H54 (cell line): ENCODE measurements around the gene ARHGEF10L.

Experiments
- DNase-seq: peaks from one replicate; pipeline ENCODE4 v3.0.0; 2011; ENCODE audit warnings: low spot score, mixed read lengths; ENCODE audit not compliant: insufficient read length
- FAIRE-seq: peaks from 3 replicates; lab custom pipeline; 2011; peaks lifted over from hg19 to GRCh38; lab: Jason Lieb, UNC
- POLR2A ChIP-seq: IDR thresholded peaks from 2 replicates; pipeline ENCODE4 v1.6.1; 2011; ENCODE audit warnings: low read depth, mild to moderate bottlenecking, low read length

The ARHGEF10L gene

GRCh38 chr1:17588048-17588871 lies 48.8 kb downstream of the ARHGEF10L start:
- TF ChIP-seq POLR2A: no peak
- FAIRE-seq: no peak
- DNase-seq: peak; percentile 57

GRCh38 chr1:17591814-17592430 lies 52.4 kb downstream of the ARHGEF10L start:
- DNase-seq: no peak
- TF ChIP-seq POLR2A: no peak
- no peak for FAIRE-seq

GRCh38 chr1:17594026-17594425 lies 54.5 kb downstream of the ARHGEF10L start:
- FAIRE-seq: no peak

GRCh38 chr1:17594690-17595601 lies 55.4 kb downstream of the ARHGEF10L start:
- DNase-seq (no peak), FAIRE-seq (no peak)

More at GRCh38 chr1:17594026-17594425, 54.5 kb downstream of the ARHGEF10L start:
- no peak for TF ChIP-seq POLR2A
- DNase-seq: no peak

DNA sequence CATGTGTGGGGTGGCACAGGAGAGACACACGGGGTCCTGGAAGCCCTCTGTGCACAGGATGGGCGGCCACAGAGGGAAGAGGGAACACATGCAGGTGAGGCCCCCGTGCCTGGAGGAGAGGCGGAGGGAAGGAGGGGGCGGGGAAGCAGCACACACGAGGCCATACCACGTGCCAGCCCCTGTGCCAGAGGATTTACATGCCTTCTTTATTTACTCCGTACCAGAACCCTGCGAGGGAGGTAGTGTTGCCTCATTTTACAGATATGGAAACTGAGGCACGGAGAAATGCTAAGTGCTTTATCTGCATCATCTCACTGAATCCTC lies 56.1 kb downstream of the ARHGEF10L start:
- DNase-seq (no peak), FAIRE-seq (no peak)
- no peak for TF ChIP-seq POLR2A

More at GRCh38 chr1:17594690-17595601, 55.4 kb downstream of the ARHGEF10L start:
- TF ChIP-seq POLR2A: no peak

DNA sequence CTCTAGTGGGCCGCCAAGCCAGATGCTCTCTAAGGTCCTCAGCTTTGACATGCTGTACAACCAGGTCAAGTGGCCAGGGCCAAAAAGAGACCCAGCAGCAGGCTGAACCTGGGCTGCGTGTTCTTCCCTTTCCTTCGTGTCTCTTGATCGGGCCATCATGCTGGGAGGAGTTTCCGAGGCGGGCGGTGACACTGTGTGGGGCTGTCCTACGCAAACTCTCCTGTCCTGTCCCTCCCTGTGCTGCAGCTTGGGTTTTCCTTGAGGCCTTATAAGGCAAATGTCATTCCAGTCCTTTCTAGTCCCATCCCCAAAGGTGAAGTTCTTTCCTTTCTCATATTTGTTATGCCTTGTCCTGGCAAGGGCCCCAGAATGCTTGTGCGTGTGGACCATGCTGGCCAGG lies 56.7 kb downstream of the ARHGEF10L start:
- no peak for DNase-seq
- no peak for FAIRE-seq
- TF ChIP-seq POLR2A: no peak

DNA sequence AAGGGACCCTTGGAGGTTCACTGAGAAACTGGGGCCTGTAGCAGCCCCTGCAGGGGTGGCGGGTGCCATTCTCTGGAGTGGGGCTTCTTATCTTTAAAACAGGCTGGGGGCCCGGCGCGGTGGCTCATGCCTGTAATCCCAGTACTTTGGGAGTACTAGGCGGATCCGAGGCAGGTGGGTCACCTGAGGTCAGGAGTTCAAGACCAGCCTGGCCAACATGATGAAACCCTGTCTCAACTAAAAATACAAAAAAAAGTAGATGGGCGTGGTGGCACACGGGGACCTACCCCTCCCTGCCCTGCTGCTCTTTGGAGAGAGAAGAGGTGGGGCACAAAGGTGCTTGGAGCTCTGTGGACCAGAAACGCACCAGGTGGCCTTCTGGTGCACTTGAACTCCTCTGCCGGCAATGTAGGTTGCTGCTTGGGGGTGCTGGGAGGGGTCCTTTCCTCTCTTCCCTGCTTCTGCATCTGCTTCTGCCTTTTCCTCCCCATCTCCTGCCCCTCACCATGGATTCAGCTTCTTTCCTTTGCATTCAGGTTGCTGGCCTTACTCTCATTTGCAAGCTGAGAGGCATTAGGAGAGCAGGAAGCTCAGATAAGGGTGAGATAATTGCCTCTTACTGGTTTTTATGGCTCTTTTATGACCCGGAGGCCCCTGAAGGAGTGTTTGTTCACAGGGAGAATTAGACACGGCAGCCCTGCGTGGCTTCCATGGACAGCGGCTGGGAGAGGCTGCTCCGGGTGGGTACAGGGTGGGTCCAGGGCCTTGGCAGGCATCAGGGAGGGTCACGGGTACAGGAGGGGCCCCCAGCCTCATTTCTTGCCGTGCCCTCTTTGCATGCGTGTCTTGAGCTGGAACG lies 57.4 kb downstream of the ARHGEF10L start:
- DNase-seq: no peak

GRCh38 chr1:17597651-17598050 lies 58.2 kb downstream of the ARHGEF10L start:
- TF ChIP-seq POLR2A: no peak
- no peak for DNase-seq
- FAIRE-seq: no peak

More for the DNA sequence above, 57.4 kb downstream of the ARHGEF10L start:
- TF ChIP-seq POLR2A: no peak
- no peak for FAIRE-seq

GRCh38 chr1:17598251-17598650 lies 58.8 kb downstream of the ARHGEF10L start:
- TF ChIP-seq POLR2A: no peak
- DNase-seq (no peak), FAIRE-seq (no peak)

DNA sequence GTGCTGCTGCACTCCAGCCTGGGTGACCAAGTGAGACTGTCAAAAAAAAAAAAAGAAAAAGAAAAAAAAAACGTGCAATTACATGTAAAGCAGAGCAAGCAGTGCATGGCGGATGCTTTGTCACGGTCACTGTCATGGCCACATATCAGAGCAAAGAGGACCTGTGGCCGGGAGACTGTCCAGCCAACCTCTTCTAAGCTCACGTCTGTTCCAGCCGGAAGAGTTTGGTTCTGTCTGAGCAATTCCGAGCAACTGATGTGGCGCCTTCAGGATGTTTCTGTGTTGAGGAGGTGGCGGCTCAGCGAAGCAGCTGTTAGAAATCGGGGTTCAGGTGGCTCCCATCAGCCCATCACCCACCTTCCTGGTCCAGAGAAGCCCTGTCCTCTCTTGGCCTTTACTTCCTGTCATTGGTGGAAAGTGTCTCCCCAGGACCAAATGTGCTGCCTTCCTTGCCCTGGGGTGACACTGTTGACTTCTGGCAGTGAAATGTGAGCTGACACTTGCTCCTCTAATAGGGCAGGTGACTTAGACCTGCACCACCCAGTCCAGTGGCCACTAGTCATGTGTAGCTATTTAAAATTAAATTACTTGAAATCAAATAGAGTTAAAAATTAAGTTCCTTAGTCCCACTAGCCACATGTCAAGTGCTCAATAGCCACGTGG lies 59.9 kb downstream of the ARHGEF10L start:
- no peak for DNase-seq
- no peak for TF ChIP-seq POLR2A
- no peak for FAIRE-seq

DNA sequence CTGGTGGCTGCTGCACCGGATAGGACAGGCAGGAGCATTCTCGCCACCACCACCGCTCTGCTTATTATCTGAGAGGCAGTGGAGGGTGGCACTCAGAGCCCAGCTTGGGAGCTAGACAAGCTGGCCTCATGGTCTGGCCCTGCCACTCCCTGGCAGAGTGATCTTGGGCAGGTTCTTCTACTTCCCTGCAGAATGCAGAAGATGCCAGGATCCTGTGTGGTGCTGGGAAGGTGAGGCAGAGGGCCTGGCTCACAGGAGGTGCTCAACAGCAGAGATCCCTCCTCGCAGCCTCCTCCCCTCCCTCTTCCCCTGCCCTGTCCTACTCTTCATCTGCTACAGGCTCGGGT lies 60.4 kb downstream of the ARHGEF10L start:
- no peak for TF ChIP-seq POLR2A
- DNase-seq: no peak
- FAIRE-seq: no peak

- no peak for TF ChIP-seq POLR2A
- DNase-seq (no peak), FAIRE-seq (no peak)
Measured at GRCh38 chr1:17600321-17600720, 60.8 kb downstream of the ARHGEF10L start.

- no peak for DNase-seq
- TF ChIP-seq POLR2A: no peak
- no peak for FAIRE-seq
Measured at GRCh38 chr1:17601643-17602382, 62.3 kb downstream of the ARHGEF10L start.
